ENCODE results near the gene CACUL1. TPM values are rescaled to one million over a fixed set of nuclear protein-coding genes. Genes with fewer than 3 reads are reported as not detected.

The CACUL1 gene
- polyA plus RNA-seq, 1 experiment = 15.3 TPM

DNA sequence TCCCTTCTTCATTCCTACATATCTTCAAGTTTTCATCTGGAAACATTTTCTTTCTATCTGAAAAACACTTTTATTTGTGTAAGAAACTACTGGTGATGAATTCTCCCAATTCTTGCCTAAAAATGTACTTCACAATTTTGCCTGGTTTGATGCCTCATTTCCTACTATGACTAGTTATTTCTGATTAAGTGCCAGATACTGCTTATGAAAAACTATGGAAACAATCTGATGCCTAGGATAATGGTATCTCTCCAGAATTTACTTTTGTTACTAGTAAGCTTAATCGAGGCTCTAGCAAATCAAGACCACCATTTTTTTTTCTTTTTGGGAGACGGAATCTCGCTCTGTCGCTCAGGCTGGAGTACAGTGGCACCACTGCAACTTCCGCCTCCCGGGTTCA lies 31.3 kb downstream of the CACUL1 start:
- CTCF ChIA-PET = interaction anchor here (2.1 to 7.0 kb wide), 3 partner anchors 12 to 155 kb away, joined by 6 to 175 read pairs (median 29); partner anchors contain the start of gene CACUL1
- Histone ChIP-seq H3K27ac (ENCODE audit: low read depth, low read length) (no peak overlapping the region), H3K4me3 (ENCODE audit: low read depth, low read length) (no peak overlapping the region), H3K27me3 (ENCODE audit: control insufficient read depth, insufficient read depth, low read length) (no peaks in the 10 kb centered on the region), H3K9me3 (ENCODE audit: control insufficient read depth, insufficient read depth, low read length) (no peaks in the 10 kb centered on the region)
- no peak for DNase-seq (ENCODE audit: low read depth, low spot score)
- TF ChIP-seq, protein P1, sequence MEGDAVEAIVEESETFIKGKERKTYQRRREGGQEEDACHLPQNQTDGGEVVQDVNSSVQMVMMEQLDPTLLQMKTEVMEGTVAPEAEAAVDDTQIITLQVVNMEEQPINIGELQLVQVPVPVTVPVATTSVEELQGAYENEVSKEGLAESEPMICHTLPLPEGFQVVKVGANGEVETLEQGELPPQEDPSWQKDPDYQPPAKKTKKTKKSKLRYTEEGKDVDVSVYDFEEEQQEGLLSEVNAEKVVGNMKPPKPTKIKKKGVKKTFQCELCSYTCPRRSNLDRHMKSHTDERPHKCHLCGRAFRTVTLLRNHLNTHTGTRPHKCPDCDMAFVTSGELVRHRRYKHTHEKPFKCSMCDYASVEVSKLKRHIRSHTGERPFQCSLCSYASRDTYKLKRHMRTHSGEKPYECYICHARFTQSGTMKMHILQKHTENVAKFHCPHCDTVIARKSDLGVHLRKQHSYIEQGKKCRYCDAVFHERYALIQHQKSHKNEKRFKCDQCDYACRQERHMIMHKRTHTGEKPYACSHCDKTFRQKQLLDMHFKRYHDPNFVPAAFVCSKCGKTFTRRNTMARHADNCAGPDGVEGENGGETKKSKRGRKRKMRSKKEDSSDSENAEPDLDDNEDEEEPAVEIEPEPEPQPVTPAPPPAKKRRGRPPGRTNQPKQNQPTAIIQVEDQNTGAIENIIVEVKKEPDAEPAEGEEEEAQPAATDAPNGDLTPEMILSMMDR (IDR thresholded peaks at IDR 0.05; ENCODE audit: low read depth, low read length) = no peak
- POLR2A ChIA-PET = no interaction called here

DNA sequence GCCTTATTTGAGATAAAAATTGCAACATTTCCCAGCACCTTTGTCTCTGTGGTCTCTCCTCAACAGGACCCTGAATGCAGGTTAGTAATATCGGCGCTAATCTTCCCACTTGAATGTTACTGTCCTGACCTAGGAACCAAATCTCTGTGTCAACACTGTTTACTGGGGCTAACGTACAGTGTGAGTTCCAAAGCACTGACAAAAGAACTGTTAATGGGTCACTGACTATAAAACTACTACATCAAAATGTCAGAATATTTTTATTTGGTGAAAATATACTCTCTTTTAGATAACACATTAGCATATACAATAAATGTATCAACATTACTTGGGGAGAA lies 33.3 kb downstream of the CACUL1 start:
- no peak for DNase-seq (ENCODE audit: low read depth, low spot score)
- H3K4me3 ChIP-seq (ENCODE audit: low read depth, low read length) = no peak overlapping the region
- POLR2A ChIA-PET = interaction anchor here (0.6 kb wide), 1 partner anchor 33 kb away, joined by 3 read pairs; the partner anchor contains the start of gene CACUL1
- no peaks in the 10 kb centered on the region for H3K9me3 ChIP-seq (ENCODE audit: control insufficient read depth, insufficient read depth, low read length)
- H3K27me3 ChIP-seq (ENCODE audit: control insufficient read depth, insufficient read depth, low read length) = no peaks in the 10 kb centered on the region
- no peak overlapping the region for H3K27ac ChIP-seq (ENCODE audit: low read depth, low read length)
- CTCF ChIA-PET = interaction anchor here (0.6 to 7.0 kb wide), 22 partner anchors 10 to 590 kb away, joined by 3 to 175 read pairs (median 4); no protein-coding TSS in a partner anchor
- TF ChIP-seq, protein P1 (IDR thresholded peaks at IDR 0.05; ENCODE audit: low read depth, low read length) = no peak

DNA sequence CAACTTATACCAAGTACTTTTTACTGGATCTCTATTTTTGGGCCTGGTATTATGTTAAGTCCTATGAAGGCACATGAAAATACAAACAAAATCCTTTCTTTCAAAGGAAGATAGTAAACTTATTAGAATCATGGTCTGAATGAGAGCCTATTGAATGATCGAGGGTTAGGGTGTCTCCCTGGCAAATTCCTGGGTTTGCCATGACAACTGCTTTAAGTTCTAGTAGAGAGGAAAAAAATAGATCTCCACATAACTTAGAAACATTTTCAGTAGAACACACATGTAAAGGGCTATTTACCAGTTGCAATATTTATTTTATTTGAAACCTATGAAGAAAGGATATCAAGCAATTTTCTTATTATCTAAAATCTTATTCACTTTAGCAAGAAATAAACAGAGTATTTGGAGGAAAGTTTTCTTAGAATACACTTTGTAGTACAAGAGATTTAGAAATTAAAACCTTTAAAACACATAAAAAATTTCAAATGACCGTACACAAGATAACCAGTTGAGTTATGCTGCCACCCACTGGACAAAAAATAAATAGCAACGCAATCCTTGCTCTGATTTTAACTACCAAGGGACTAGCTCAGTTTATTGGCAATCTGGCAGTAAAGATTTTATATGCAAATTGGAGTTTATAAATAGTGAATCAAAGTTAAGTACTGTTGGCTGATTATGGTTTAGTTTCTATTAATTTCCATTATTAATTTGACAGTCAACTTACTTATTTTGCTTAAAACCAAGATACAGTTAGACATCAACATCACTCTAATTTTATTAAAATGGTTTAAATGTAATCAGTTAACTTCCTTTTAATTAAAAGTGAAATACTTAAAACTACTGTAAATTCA lies 33.9 kb downstream of the CACUL1 start:
- Histone ChIP-seq H3K4me3 (ENCODE audit: low read depth, low read length) (no peak overlapping the region), H3K27me3 (ENCODE audit: control insufficient read depth, insufficient read depth, low read length) (no peaks in the 10 kb centered on the region), H3K27ac (ENCODE audit: low read depth, low read length) (no peak overlapping the region), H3K9me3 (ENCODE audit: control insufficient read depth, insufficient read depth, low read length) (no peaks in the 10 kb centered on the region)
- TF ChIP-seq, protein P1 (IDR thresholded peaks at IDR 0.05; ENCODE audit: low read depth, low read length) = peak; percentile 79
- CTCF ChIA-PET = interaction anchor here (0.6 to 7.0 kb wide), 27 partner anchors 8 to 590 kb away, joined by 3 to 175 read pairs (median 6); no protein-coding TSS in a partner anchor
- POLR2A ChIA-PET = interaction anchor here (0.6 kb wide), 1 partner anchor 34 kb away, joined by 3 read pairs; the partner anchor contains the start of gene CACUL1
- DNase-seq (ENCODE audit: low read depth, low spot score) = peak; percentile 33

DNA sequence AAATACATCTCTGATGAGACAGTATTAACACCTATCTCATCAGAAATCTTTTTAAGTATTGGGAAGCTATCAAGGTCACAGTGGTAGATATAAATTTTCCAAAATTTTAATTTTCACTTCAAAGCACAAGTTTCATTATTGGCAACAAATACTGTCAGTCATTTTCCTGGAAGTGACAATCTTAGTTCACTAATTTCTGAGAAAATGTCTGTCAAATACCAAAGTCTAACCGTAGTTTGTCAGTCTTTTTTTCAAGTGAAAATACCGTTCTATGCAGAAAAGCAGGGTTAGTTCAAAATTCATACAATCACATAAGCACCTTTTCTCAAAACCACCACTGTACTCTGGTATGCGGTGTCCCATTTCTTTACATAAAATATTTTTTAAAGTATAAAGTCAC lies 40.4 kb downstream of the CACUL1 start:
- Histone ChIP-seq H3K4me3 (ENCODE audit: low read depth, low read length) (no peak overlapping the region), H3K9me3 (ENCODE audit: control insufficient read depth, insufficient read depth, low read length) (no peaks in the 10 kb centered on the region), H3K27ac (ENCODE audit: low read depth, low read length) (no peak overlapping the region), H3K27me3 (ENCODE audit: control insufficient read depth, insufficient read depth, low read length) (no peaks in the 10 kb centered on the region)
- TF ChIP-seq, protein P1 (IDR thresholded peaks at IDR 0.05; ENCODE audit: low read depth, low read length) = no peak
- ChIA-PET POLR2A (no interaction called here), CTCF (interaction anchor here (0.5 to 2.7 kb wide), 5 partner anchors 10 to 1285 kb away, joined by 3 to 11 read pairs (median 4); no protein-coding TSS in a partner anchor)
- DNase-seq (ENCODE audit: low read depth, low spot score) = no peak

Data from AG04450 (cell line).